NCI-H2107 treated with DMSO at 0.1 percent for 48 hours (cell line): Measurements from ENCODE around the gene FNIP1.
"Not testable (repeated sequence)": the region's sequence is repeated elsewhere in the genome, so short reads cannot be mapped to it uniquely, and the experiment has no call there.

Experiments
- DNase-seq: peaks from one replicate; lab custom pipeline; 2025; ENCODE audit not compliant: unreplicated experiment; lab: John Stamatoyannopoulos, UW

FNIP1 gene

GRCh38 chr5:131787736-131788135, 9.1 kb downstream of the FNIP1 start:
- DNase-seq, result no peak

- no peak for DNase-seq
Observed at GRCh38 chr5:131786900-131787692, 9.7 kb downstream of the FNIP1 start.

- DNase-seq, result no peak
Observed at GRCh38 chr5:131786036-131786435, 10.8 kb downstream of the FNIP1 start.

- DNase-seq, result no peak
Observed at GRCh38 chr5:131783874-131784273, 12.9 kb downstream of the FNIP1 start.

GRCh38 chr5:131783357-131783756, 13.5 kb downstream of the FNIP1 start:
- no peak for DNase-seq

- no peak for DNase-seq
Observed at GRCh38 chr5:131782717-131783116, 14.1 kb downstream of the FNIP1 start.

- not testable (repeated sequence) for DNase-seq
Observed at GRCh38 chr5:131778141-131778540, 18.7 kb downstream of the FNIP1 start.

- DNase-seq, result no peak
Observed at GRCh38 chr5:131776450-131776849, 20.4 kb downstream of the FNIP1 start.

GRCh38 chr5:131774652-131775367, 22.0 kb downstream of the FNIP1 start:
- DNase-seq, result no peak

- no peak for DNase-seq
Observed at GRCh38 chr5:131773805-131774204, 23.0 kb downstream of the FNIP1 start.

GRCh38 chr5:131771692-131772091, 25.1 kb downstream of the FNIP1 start:
- no peak for DNase-seq

- no peak for DNase-seq
Observed at GRCh38 chr5:131769961-131770360, 26.9 kb downstream of the FNIP1 start.

GRCh38 chr5:131769336-131769735, 27.5 kb downstream of the FNIP1 start:
- DNase-seq, result no peak

GRCh38 chr5:131767891-131768290, 28.9 kb downstream of the FNIP1 start:
- no peak for DNase-seq

GRCh38 chr5:131766689-131767088, 30.1 kb downstream of the FNIP1 start:
- no peak for DNase-seq

- DNase-seq, result no peak
Observed at GRCh38 chr5:131765261-131765660, 31.6 kb downstream of the FNIP1 start.

- no peak for DNase-seq
Observed at GRCh38 chr5:131763968-131764367, 32.8 kb downstream of the FNIP1 start.

GRCh38 chr5:131760793-131761192, 36.0 kb downstream of the FNIP1 start:
- no peak for DNase-seq

- no peak for DNase-seq
Observed at GRCh38 chr5:131759704-131760103, 37.1 kb downstream of the FNIP1 start.

GRCh38 chr5:131758520-131758900, 38.3 kb downstream of the FNIP1 start:
- no peak for DNase-seq

GRCh38 chr5:131757830-131758519, 38.8 kb downstream of the FNIP1 start:
- no peak for DNase-seq

- DNase-seq, result no peak
Observed at GRCh38 chr5:131756942-131757341, 39.9 kb downstream of the FNIP1 start.
